GM12873 (cell line): ENCODE measurements around the gene NRG2.
A peak's percentile ranks its signal among the peaks of the same experiment; 100 is the strongest.

Source experiments
- CTCF ChIP-seq: IDR thresholded peaks from 2 replicates; pipeline ENCODE4 v1.5.1; 2012; ENCODE audit warnings: low read depth, mild to moderate bottlenecking, moderate library complexity, low read length, control low read depth; ENCODE audit not compliant: insufficient read depth; ENCODE audit errors: missing control alignments

Gene NRG2

DNA sequence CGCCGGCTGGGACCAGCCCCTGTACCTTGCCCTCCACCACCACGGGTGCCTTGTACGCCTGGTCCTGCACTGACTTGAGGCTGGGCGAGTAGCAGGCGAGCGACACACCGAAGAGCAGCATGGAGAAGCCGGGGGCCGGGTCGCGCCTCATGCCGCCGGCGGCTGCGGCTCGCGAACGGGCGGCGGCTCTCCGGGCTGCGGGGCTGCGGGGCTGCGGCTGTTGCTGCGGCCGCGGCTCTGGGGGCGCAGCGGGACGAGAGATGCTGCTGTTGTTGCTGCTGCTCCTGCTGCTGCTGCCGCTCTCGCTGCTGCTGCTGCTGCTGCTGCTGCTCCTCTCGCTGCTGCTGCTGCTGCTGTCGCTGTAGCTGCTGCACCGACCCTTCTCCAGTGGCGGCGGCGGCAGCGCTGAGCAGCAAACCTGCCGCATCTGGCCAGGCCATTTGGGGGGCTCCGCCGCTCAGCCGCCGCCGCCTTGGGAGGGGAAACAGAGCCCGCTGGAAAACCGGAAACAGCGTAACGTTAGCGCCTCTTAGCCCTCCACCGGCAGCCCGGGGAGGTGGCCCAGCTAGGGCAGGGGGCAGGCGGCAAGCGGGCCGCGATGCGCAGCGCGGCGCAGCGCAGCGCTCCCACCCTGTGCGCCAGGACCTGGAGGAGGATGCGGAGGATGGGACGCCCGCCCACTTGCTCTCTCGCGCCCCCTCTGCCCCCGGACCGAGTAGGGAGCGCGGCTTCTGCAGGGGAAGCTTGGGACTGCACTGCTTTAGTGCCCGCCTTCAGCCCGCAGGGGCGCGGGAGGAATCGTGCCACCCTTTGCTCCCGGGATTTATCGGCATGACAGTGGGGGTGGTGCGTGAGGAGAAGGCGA is at the start of gene NRG2:
TSS of gene NRG2 (minus strand) at position 657 of the 865 bp plus-strand sequence.
- TF ChIP-seq CTCF: peak; percentile 59

- TF ChIP-seq CTCF: no peak
Observed at GRCh38 chr5:140090251-140090650, 47.2 kb upstream of the NRG2 start.

DNA sequence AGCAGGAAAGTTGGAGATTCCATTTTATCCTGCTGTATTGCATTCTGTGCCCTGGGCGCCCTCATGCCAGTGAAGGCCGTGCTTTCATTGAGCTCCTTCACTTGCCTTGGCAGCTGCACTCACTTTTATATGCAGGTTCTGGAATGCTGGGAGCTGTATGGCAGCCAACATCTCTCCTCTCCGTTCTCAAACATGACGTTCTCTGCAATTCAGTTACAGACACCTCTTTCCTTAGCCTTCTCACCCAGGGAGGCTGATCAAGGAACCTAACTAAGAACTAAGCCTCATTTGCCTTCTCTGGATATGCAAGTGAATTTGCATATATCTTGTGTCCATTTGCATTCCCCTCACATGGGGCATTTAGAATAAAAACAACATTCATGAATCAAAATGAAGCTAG is 41.4 kb upstream of the NRG2 start:
- no peak for TF ChIP-seq CTCF

- TF ChIP-seq CTCF: no peak
Observed at GRCh38 chr5:140083650-140084049, 40.6 kb upstream of the NRG2 start.

- no peak for TF ChIP-seq CTCF
Observed at GRCh38 chr5:140083120-140083519, 40.0 kb upstream of the NRG2 start.

DNA sequence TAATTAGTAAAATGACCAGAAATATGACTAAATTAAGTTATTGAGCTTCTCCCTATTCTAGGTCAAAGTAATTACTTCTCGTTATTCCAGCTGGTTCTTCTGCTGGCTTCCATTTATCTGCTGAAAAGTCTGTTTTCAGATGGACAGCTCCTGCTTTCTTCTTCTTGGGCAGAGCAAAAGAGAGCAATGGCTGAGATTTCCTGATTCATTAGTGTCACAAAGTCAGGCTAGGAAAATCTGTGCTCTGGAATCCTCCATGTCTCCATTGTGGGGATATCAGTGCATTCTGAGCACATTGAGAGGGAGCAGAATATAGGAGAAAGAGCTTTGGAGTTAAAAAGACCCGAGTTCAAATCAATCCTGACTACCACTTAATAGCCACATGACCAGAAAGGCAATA is 33.7 kb upstream of the NRG2 start:
- no peak for TF ChIP-seq CTCF

DNA sequence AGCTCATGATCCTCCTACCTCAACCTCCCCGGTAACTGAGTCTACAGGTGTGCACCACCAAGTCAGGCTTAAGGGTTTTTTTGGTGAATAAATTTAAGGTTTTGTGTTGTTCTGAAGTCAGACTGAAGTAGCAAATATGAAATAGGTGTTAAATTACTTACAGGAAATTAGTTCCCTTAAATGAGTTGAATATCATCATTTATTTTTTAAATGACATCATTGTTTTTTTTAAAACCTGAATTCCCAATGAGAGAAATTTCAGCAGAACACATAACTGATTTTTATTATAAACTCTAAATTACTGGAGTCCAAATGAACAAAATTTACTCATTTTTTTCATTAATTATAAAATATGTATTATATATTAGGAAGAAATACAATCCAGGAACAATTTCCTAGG is 33.0 kb upstream of the NRG2 start:
- no peak for TF ChIP-seq CTCF
